ENCODE data around the gene TNXB. TPM values are rescaled to one million over a fixed set of nuclear protein-coding genes. Genes with fewer than 3 reads are reported as not detected.

TNXB gene
- total RNA-seq, 2 donors from 2014 or later = 4.0 to 9.3 TPM

DNA sequence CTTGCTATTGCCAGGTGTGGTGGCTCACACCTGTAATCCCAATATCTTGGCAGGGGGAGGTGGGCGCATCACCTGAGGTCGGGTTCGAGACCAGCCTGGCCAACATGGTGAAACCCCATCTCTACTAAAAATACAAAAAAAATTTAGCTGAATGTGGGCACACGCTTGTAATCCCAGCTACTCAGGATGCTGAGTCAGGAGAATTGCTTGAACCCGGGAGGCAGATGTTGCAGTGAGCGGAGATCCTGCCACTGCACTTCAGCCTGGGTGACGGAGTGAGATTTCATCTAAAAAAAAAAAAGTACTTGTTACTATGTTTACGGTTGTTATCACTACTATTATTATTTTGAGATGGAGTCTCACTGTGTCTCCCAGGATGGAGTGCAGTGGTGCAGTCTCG is 47.8 kb upstream of the TNXB start:
- no peak overlapping the region for H3K9ac ChIP-seq (ENCODE audit: extremely low read depth, low read length, poor library complexity, severe bottlenecking)
- no peak for DNase-seq
- Mint-ChIP-seq H3K27me3 (ENCODE audit: insufficient read depth) (peaks cover 8% of the 10 kb centered on the region), H3K36me3 (ENCODE audit: low read depth) (peaks cover 49% of the 10 kb centered on the region), H3K9me3 (peaks cover 11% of the 10 kb centered on the region), H3K27ac (no peak overlapping the region), H3K4me3 (no peak overlapping the region), H3K4me1 (peaks cover 28% of the 10 kb centered on the region)
- H3K27me3 ChIP-seq (ENCODE audit: control insufficient read depth, insufficient read depth, low read length, poor library complexity, severe bottlenecking) = no peaks in the 10 kb centered on the region
- no peak overlapping the region for H3K4me3 ChIP-seq (ENCODE audit: low read length)
- peaks cover 36% of the 10 kb centered on the region for H3K36me3 ChIP-seq (ENCODE audit: control insufficient read depth, insufficient read depth, low read length)
- peaks cover 16% of the 10 kb centered on the region for H3K9me3 ChIP-seq (ENCODE audit: control insufficient read depth, low read length)
- H3K27ac ChIP-seq (ENCODE audit: low read depth, low read length) = no peak overlapping the region
- TF ChIP-seq, protein P1, sequence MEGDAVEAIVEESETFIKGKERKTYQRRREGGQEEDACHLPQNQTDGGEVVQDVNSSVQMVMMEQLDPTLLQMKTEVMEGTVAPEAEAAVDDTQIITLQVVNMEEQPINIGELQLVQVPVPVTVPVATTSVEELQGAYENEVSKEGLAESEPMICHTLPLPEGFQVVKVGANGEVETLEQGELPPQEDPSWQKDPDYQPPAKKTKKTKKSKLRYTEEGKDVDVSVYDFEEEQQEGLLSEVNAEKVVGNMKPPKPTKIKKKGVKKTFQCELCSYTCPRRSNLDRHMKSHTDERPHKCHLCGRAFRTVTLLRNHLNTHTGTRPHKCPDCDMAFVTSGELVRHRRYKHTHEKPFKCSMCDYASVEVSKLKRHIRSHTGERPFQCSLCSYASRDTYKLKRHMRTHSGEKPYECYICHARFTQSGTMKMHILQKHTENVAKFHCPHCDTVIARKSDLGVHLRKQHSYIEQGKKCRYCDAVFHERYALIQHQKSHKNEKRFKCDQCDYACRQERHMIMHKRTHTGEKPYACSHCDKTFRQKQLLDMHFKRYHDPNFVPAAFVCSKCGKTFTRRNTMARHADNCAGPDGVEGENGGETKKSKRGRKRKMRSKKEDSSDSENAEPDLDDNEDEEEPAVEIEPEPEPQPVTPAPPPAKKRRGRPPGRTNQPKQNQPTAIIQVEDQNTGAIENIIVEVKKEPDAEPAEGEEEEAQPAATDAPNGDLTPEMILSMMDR (conservative IDR thresholded peaks at IDR 0.05) = no peak
- WGBS, 2 experiments (ENCODE audit: insufficient coverage in 1 of 2, insufficient read length in 1 of 2) = 92 to 96% methylated on average over 8 to 9 of the region's 9 CpGs
- peaks cover 11% of the 10 kb centered on the region for H3K4me1 ChIP-seq (ENCODE audit: control insufficient read depth, insufficient read depth, low read length)

DNA sequence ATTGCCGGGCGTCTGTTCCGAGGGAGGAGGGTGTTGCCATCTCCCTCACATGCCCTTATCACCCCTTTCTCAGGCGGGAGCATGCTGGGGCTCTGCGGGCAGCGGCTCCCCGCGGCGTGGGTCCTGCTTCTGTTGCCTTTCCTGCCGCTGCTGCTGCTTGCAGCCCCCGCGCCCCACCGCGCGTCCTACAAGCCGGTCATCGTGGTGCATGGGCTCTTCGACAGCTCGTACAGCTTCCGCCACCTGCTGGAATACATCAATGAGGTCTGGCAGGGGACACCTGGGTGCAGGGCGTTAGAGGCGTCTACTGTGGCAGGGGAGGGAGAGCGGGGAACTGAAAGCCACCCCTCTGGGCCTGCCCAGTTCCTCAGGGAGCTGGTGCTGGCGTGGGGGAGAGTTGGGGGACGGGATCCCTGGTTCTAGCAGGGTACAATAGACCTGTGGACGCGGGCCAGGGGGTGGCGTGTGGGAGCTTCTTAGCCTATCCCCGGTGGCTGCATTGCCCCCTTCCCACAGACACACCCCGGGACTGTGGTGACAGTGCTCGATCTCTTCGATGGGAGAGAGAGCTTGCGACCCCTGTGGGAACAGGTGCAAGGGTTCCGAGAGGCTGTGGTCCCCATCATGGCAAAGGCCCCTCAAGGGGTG is 45.5 kb upstream of the TNXB start:
- TF ChIP-seq, protein P1 (conservative IDR thresholded peaks at IDR 0.05) = peak; percentile 77
- Histone ChIP-seq H3K9ac (ENCODE audit: extremely low read depth, low read length, poor library complexity, severe bottlenecking) (peak overlapping the region; percentile 94), H3K4me3 (ENCODE audit: low read length) (peak overlapping the region; percentile 98), H3K27ac (ENCODE audit: low read depth, low read length) (peak overlapping the region; percentile 75), H3K36me3 (ENCODE audit: control insufficient read depth, insufficient read depth, low read length) (peaks cover 36% of the 10 kb centered on the region), H3K9me3 (ENCODE audit: control insufficient read depth, low read length) (peaks cover 16% of the 10 kb centered on the region), H3K27me3 (ENCODE audit: control insufficient read depth, insufficient read depth, low read length, poor library complexity, severe bottlenecking) (no peaks in the 10 kb centered on the region), H3K4me1 (ENCODE audit: control insufficient read depth, insufficient read depth, low read length) (peaks cover 11% of the 10 kb centered on the region)
- 16 to 29% methylated on average over 23 to 34 of the region's 34 CpGs for WGBS, 2 experiments (ENCODE audit: insufficient coverage in 1 of 2, insufficient read length in 1 of 2)
- Mint-ChIP-seq H3K4me1 (peaks cover 40% of the 10 kb centered on the region), H3K27me3 (ENCODE audit: insufficient read depth) (peaks cover 22% of the 10 kb centered on the region), H3K36me3 (ENCODE audit: low read depth) (peaks cover 41% of the 10 kb centered on the region), H3K9me3 (peaks cover 11% of the 10 kb centered on the region), H3K27ac (peak overlapping the region; percentile 98), H3K4me3 (peak overlapping the region; percentile 97)
- peak; percentile 91 for DNase-seq

DNA sequence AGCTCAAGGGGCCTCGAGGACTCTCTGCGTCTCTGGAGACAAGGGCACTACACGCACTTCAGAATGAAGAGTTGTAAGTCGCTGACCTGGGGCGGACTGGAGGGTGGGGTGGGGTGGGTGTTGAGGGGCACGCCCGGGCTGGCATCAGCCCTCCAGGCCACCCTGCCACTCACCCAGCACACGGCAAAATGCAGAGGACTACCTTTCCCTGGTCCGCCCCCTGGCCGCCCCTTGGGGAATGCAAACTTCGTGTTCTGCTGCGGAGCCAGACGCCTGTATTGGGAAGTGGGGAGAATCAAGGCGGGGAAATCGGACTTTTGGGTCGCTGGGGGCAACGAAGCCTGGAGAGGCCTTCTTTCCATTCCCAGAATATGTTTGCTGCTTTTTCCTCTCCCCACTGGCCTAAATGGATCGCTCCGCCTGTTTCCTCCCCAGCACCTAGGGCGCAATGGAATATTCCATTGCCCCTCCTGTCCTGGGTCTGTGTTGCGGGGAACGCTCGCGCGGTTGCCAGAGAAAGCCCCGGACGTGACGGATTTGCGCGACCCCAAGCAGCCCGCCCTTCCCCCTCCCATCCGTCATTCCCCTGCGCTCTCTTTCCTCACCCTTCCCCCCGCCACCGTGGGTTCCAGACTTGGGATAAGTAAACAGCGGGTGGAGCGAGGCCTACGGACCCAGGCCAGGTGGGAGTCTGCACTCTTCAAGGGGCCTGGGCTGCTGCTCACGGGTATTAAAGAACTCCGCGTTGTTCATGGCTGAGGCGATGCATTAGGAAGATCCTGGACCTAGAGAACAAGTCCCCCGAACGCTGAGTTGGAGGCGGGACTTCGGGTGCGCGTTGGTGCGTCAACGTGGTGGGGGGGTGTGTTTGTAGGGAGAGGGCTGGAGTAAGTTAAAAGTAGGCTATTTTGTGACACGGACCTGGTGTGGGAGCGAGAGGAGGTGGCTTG is 44.7 kb upstream of the TNXB start, which contains the start of gene PPT2:
Gene PPT2 (plus strand): TSS at position 578 of the 950 bp plus-strand sequence. CDS start 454 bp downstream, outside the sequence.
- Histone ChIP-seq H3K9me3 (ENCODE audit: control insufficient read depth, low read length) (peaks cover 16% of the 10 kb centered on the region), H3K9ac (ENCODE audit: extremely low read depth, low read length, poor library complexity, severe bottlenecking) (peak within 1 kb of the TSS; percentile 94), H3K27me3 (ENCODE audit: control insufficient read depth, insufficient read depth, low read length, poor library complexity, severe bottlenecking) (no peaks in the 10 kb centered on the region), H3K4me3 (ENCODE audit: low read length) (peak within 1 kb of the TSS; percentile 98), H3K4me1 (ENCODE audit: control insufficient read depth, insufficient read depth, low read length) (peaks cover 11% of the 10 kb centered on the region), H3K36me3 (ENCODE audit: control insufficient read depth, insufficient read depth, low read length) (peaks cover 34% of the 10 kb centered on the region), H3K27ac (ENCODE audit: low read depth, low read length) (peak within 1 kb of the TSS; percentile 77)
- H3K4me1 Mint-ChIP-seq = peaks cover 40% of the 10 kb centered on the region
- H3K36me3 Mint-ChIP-seq (ENCODE audit: low read depth) = peaks cover 35% of the 10 kb centered on the region
- WGBS, 2 experiments (ENCODE audit: insufficient coverage in 1 of 2, insufficient read length in 1 of 2) = 0% methylated on average over 13 to 50 of the region's 52 CpGs
- peaks cover 11% of the 10 kb centered on the region for H3K9me3 Mint-ChIP-seq
- peak; percentile 95 for DNase-seq
- peaks cover 27% of the 10 kb centered on the region for H3K27me3 Mint-ChIP-seq (ENCODE audit: insufficient read depth)
- TF ChIP-seq, protein P1 (conservative IDR thresholded peaks at IDR 0.05) = peak; percentile 63
- peak within 1 kb of the TSS; percentile 98 for H3K27ac Mint-ChIP-seq
- peak within 1 kb of the TSS; percentile 97 for H3K4me3 Mint-ChIP-seq

Measured in endodermal cell (in vitro differentiated cells).